Measurements from ENCODE around the gene MEGF11. TPM values are rescaled to one million over a fixed set of nuclear protein-coding genes. Genes with fewer than 3 reads are reported as not detected.
A peak's percentile ranks its signal among the peaks of the same experiment; 100 is the strongest.
"Not testable (repeated sequence)": the region's sequence is repeated elsewhere in the genome, so short reads cannot be mapped to it uniquely, and the experiment has no call there.

The MEGF11 gene
- total and polyA plus RNA-seq, 8 donors = 2.6 to 17.4 (median 9.9) TPM; not detected in 1

GRCh38 chr15:66276546-66276945 is 23.0 kb upstream of the MEGF11 start:
- no peak for ATAC-seq

GRCh38 chr15:66275352-66275751 is 21.8 kb upstream of the MEGF11 start:
- no peak for ATAC-seq
- intact Hi-C loops (cut with DNase I) = no loop called here

More at GRCh38 chr15:66276546-66276945, 23.0 kb upstream of the MEGF11 start:
- Histone ChIP-seq H3K9me3 (no peaks in the 10 kb centered on the region), H3K4me3 (no peak overlapping the region), H3K27me3 (no peaks in the 10 kb centered on the region), H3K4me1 (no peaks in the 10 kb centered on the region), H3K36me3 (no peaks in the 10 kb centered on the region), H3K27ac (no peak overlapping the region)
- no peak for DNase-seq
- TF ChIP-seq CTCF (IDR thresholded peaks at IDR 0.05) = no peak
- intact Hi-C loops (cut with DNase I) = no loop called here

GRCh38 chr15:66270932-66271331 is 17.4 kb upstream of the MEGF11 start:
- no peak for TF ChIP-seq CTCF (IDR thresholded peaks at IDR 0.05)
- H3K9me3 ChIP-seq = no peaks in the 10 kb centered on the region
- intact Hi-C loops (cut with DNase I) = no loop called here
- DNase-seq (no peak), ATAC-seq (no peak)
- H3K36me3 ChIP-seq = no peaks in the 10 kb centered on the region
- H3K4me3 ChIP-seq = no peak overlapping the region
- no peaks in the 10 kb centered on the region for H3K27me3 ChIP-seq
- H3K27ac ChIP-seq = no peak overlapping the region
- no peaks in the 10 kb centered on the region for H3K4me1 ChIP-seq

More at GRCh38 chr15:66275352-66275751, 21.8 kb upstream of the MEGF11 start:
- DNase-seq = no peak
- Histone ChIP-seq H3K36me3 (no peaks in the 10 kb centered on the region), H3K9me3 (no peaks in the 10 kb centered on the region), H3K27me3 (no peaks in the 10 kb centered on the region), H3K4me1 (no peaks in the 10 kb centered on the region), H3K4me3 (no peak overlapping the region), H3K27ac (no peak overlapping the region)
- TF ChIP-seq CTCF (IDR thresholded peaks at IDR 0.05) = no peak

GRCh38 chr15:66269326-66270090 is 16.0 kb upstream of the MEGF11 start:
- Histone ChIP-seq H3K4me1 (no peaks in the 10 kb centered on the region), H3K9me3 (no peaks in the 10 kb centered on the region), H3K4me3 (no peak overlapping the region), H3K27me3 (no peaks in the 10 kb centered on the region), H3K36me3 (no peaks in the 10 kb centered on the region), H3K27ac (no peak overlapping the region)
- ATAC-seq = peak; percentile 49
- intact Hi-C loops (cut with DNase I) = no loop called here
- no peak for DNase-seq
- TF ChIP-seq CTCF (IDR thresholded peaks at IDR 0.05) = no peak

GRCh38 chr15:66264859-66265513 is 11.4 kb upstream of the MEGF11 start:
- DNase-seq = peak in 1 of 4 donors; percentile 73
- intact Hi-C loops (cut with DNase I) = no loop called here
- Histone ChIP-seq H3K27ac (no peak overlapping the region), H3K4me3 (no peak overlapping the region), H3K4me1 (no peaks in the 10 kb centered on the region), H3K9me3 (no peaks in the 10 kb centered on the region), H3K27me3 (peaks cover 0 to 11% of the 10 kb centered on the region in 2 donors), H3K36me3 (no peaks in the 10 kb centered on the region)
- ATAC-seq = no peak
- no peak for TF ChIP-seq CTCF (IDR thresholded peaks at IDR 0.05)

- H3K27ac ChIP-seq; H3K36me3 ChIP-seq; intact Hi-C loops (cut with DNase I); DNase-seq; H3K4me1 ChIP-seq; ATAC-seq; H3K4me3 ChIP-seq; H3K9me3 ChIP-seq: not testable (repeated sequence)
- peaks cover 0 to 14% of the 10 kb centered on the region in 2 donors for H3K27me3 ChIP-seq
These were observed 9.3 kb upstream of the MEGF11 start for GRCh38 chr15:66262837-66263236.

Data from left lung (tissue), 10 donors.